GM19324 (cell line): Measurements from ENCODE around the gene SSC4D.

Experiments
- ATAC-seq: cut with Tn5 transposase; IDR thresholded peaks from one replicate; pipeline ENCODE4 v1.9.1; 2021; ENCODE audit warnings: mild to moderate bottlenecking, moderate library complexity; ENCODE audit not compliant: unreplicated experiment, low FRiP score

SSC4D gene

DNA sequence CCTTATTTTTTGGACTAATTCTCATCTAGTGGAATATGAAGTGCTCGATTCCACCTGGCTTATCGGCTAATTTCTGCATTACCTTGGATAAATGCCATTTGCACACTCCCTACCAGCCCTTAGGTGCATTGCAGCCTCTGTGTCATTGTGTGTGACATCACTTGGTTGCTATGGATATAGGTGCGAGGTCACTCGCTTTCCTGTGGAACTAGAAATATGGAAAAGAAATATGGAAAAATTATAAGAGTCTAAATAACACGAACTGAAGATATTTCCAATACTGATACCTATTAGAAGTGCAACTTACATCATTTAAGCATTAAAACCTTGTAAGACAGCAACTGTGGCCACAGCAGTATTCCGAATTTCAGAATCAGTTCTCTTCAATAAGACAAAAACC lies 52.7 kb downstream of the SSC4D start:
- no peak for ATAC-seq

GRCh38 chr7:76356115-76356514 lies 53.4 kb downstream of the SSC4D start:
- no peak for ATAC-seq

GRCh38 chr7:76354981-76355730 lies 54.3 kb downstream of the SSC4D start:
- ATAC-seq = no peak

- no peak for ATAC-seq
Observed at GRCh38 chr7:76354516-76354915, 55.0 kb downstream of the SSC4D start.

- ATAC-seq = no peak
Observed at GRCh38 chr7:76353744-76354143, 55.8 kb downstream of the SSC4D start.

GRCh38 chr7:76352193-76352592 lies 57.3 kb downstream of the SSC4D start:
- no peak for ATAC-seq

DNA sequence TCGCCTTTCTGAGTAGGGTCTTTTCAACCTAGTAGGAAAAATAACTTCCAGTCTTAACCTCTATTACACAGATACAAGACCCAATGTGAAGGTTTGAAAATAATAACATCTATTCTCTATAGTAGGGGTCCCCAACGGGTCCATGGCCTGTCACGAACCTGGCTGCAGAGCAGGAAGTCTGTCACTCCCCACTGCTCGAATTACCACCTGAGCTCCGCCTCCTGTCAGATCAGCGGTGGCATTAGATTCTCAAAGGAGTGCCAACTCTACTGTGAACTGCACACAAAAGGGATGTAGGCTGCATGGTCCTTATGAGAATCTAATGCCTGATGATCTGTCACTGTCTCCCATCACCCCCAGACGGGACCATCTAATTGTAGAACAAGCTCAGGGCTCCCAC lies 58.1 kb downstream of the SSC4D start:
- no peak for ATAC-seq

- no peak for ATAC-seq
Observed at GRCh38 chr7:76349313-76349885, 60.1 kb downstream of the SSC4D start.

GRCh38 chr7:76347710-76348109 lies 61.8 kb downstream of the SSC4D start:
- no peak for ATAC-seq

DNA sequence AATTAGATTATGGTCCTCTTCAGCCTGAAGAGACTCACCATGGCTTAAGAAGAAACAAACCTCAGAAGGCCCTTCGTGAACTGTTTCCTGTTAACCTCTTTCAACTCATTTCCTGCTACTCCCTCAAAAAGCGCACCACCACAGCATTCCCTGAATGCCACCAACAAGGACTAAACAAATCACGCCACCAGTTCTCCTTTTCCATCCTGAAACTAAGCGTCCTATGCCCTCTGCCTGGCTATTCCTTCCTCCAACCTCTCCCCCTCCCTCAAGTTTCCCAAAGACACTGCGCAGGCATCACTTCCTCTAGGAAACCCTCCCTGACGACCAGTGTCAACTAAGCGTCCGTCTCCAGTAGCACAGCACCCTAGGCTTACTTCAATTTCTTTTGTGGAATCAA lies 62.7 kb downstream of the SSC4D start:
- ATAC-seq = no peak

DNA sequence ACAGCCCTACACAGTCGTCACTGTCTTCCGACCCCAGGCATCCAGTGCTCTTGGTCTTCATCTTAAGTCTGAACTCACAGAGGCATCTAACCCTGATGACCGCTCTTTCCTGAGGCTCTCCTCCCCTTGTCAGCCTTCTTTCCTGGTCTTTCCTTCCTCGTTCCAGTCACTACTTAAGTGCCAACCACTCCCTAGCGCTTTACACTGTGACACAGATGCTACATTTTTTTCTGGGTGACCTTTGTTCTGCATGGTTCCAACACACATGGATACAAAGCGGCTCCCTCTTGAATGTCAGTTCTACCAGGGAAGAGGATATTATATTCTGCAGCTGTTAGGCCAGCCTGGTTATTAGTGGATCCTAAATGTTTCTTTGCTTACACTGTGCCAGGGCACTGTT lies 63.4 kb downstream of the SSC4D start:
- ATAC-seq = no peak

DNA sequence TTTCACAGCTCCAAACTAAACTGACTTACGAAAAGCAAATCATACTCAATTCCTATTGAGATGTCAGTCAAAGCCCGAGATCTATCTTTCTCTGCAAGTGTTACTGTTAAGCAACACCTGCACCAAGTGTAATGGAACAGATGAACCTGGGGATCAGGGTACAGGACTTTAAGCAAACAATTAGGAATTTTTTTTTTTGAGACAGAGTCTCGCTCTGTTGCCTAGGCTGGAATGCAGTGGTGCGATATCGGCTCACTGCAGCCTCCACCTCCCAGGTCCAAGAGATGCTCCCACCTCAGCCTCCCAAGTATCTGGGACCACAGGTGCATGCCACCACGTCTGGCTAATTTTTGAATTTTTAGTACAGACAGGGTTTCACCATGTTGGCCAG lies 65.6 kb downstream of the SSC4D start:
- no peak for ATAC-seq

GRCh38 chr7:76343294-76343930 lies 66.1 kb downstream of the SSC4D start:
- ATAC-seq = no peak

DNA sequence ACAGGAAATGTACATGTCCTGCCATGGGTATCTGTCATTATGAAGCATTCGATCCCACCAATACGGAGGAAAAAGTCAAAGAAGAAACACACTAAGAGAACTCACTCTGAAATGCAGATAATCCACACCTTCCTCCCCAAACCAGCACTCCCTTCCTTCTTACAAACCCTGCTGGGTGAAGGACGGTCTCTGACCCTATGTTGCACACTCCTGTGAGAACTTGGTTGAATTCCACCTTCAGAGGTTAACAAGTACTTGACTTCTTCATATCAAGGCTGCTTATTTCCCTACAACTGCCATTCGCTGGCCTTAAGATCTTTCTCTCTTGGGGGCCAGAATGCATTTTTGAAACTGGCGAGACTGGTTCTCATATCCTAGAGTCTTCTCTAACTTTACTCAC lies 67.3 kb downstream of the SSC4D start:
- no peak for ATAC-seq

DNA sequence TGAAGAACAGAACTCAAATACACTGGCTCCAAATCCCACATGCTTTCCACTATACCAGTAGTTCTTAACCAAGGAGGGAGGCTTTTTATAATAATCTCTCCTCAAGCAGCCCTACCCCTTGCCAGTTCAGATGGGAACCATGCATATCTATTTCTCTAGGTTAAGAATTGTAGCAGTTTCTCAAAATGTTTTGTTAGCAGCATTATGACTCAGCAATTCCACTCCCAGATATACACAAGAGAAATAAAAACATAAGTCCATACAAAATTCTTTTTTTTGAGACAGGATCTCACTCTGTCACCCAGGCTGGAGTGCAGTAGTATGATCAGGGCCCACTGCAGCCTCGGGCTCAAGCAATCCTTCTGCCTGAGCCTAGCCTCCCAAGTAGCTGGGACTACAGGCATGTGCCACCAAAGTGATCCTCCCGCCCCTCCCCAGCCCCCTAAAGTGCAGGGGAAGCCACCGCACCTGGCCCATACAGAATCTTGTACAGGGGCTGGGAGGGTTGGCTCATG lies 68.8 kb downstream of the SSC4D start:
- ATAC-seq = no peak
